Medulla oblongata (tissue), 1 donor: Measurements from ENCODE around the gene BCR.

Experiments
- DNase-seq: peaks from one replicate; pipeline ENCODE4 v3.0.0-alpha.2; 2015; ENCODE audit errors: extremely low spot score

BCR gene

DNA sequence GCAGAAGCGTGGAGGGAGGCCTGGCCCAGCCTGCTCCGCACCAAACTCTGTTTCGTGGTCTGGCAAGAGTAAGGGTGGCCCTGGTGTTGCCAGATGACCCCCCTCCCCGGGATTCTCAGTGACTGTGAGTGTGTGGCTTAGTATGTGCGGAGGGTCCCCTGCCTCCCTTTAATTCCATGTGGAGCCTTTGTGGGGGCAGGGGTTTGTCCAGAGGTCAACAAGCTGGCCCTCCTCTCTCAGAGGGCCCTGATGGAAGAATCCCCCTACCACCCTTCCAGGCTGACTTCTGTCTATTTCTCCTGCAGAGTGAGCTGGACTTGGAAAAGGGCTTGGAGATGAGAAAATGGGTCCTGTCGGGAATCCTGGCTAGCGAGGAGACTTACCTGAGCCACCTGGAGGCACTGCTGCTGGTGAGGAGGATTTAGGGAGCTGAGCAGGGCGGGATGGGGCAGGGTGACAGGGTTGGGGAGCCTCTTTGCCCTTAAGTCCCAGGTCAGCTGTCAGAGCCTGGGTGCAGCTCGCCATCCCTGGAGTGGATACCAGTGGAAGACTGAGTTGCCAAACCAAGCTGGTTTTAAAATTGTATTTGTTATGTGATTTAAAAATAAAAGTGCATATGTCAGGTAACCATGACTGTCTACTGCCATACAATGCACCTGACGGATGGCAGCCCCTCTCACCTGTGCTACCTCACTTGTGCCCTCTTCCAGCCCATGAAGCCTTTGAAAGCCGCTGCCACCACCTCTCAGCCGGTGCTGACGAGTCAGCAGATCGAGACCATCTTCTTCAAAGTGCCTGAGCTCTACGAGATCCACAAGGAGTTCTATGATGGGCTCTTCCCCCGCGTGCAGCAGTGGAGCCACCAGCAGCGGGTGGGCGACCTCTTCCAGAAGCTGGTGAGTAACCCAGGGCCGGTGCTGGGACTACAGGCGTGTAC lies 80.6 kb downstream of the BCR start:
- no peak for DNase-seq

DNA sequence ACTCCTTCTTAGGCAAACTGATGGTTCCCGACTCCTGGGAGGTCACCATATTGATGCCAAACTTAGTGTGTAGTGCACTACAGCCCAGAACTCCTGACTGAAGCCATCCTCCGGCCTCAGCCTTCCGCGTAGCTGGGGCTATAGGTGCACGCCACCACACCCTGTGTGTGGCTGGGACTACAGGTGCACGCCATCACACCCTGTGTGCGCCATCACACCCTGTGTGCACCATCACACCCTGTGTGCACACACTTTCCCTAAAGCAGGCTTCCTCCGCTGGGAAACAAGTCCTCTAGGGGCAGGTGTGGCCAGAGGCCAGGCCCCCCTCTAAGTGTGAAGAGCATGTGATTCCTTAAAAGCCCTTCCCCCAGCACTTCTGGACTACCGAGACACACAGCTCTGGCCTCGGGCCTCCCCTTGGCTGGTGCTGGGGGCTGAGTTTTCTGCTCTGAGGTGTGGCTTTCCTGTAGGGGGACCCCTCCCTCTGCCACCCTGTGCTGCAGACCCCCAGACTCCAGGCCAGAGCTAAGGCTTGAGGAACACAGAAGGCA lies 81.7 kb downstream of the BCR start:
- no peak for DNase-seq

DNA sequence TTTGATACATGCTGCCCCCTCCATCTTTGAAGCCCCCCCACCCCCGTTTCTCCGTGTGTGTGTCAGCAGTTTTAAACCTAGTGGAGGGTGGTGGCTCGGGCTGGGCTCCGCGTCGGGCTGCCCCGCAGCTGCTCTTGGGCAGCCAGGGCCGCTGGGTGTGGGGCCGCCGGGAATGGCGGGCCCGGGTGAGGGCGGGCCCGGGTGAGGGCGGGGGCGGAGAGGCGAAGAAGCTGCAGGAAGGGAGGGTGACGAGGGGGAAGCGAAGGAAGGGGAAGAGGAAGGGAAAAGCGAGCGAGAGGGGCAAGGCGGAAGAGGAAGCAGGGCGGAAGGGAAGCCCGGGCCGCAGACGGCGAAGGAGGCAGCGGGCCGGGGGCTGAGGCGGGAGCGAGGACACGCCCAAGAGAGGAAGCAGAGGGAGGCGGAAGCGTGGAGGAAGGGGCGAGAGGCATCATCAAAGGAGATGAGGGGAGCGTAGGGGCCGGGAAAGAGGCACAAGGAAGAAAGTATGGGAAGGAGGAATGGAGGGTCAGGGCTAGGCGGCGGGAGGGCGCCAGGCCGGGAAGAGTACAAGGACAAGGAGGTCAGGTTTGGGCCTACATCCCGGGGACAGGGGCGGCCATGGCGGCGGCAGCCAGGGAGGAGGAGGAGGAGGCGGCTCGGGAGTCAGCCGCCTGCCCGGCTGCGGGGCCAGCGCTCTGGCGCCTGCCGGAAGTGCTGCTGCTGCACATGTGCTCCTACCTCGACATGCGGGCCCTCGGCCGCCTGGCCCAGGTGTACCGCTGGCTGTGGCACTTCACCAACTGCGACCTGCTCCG lies 82.4 kb downstream of the BCR start:
- DNase-seq: no peak

DNA sequence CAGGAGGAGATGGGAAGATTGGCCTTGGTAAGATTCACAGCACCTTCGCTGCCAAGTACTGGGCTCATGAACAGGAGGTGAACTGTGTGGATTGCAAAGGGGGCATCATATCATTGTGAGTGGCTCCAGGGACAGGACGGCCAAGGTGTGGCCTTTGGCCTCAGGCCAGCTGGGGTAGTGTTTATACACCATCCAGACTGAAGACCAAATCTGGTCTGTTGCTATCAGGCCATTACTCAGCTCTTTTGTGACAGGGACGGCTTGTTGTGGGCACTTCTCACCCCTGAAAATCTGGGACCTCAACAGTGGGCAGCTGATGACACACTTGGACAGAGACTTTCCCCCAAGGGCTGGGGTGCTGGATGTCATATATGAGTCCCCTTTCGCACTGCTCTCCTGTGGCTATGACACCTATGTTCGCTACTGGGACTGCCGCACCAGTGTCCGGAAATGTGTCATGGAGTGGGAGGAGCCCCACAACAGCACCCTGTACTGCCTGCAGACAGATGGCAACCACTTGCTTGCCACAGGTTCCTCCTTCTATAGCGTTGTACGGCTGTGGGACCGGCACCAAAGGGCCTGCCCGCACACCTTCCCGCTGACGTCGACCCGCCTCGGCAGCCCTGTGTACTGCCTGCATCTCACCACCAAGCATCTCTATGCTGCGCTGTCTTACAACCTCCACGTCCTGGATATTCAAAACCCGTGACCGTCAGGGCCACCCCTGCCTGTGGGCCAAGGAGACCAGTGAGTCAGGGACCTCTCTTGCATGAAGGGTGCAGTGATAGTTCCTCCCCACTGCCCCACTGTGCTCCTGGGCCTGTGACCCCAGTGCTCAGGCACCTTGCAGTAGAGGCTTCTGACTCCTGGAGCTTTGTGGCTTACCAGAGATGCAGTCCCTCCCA lies 83.6 kb downstream of the BCR start:
- no peak for DNase-seq

DNA sequence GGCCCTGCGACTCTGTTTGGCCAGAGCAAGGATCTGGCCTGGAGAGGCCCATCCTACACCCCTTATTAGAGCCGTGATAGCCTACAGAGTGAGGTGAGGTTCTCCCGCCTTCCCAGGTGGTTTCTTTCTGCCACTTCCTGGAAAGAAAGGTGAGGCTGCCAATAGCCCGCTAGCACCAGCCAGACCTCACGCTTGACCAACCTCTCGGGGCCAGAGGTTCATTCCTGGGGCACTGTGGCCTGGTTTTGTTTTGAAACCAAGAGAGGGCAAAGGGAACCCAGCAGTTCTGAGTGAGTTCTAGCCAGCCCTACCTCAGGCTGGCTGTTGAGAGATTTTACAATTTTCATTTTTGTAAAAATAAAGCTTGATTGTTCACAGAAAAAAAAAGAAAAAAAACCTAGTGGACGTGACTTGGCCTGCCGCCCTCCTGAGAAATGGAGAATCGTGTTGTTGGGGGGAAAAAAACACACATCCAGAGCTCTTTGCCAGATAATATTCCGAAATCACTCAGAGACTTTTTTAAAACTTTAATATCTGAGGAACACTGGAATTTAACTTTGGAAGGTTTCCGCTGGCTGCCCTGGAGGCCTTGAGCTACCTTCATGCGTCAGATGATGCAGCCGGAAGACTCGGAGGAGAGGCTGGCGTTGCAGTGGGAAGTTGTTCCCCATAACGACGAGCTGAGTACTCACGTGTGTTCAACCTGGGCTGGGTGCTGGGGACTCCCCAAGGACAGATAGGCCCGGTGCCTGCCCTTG lies 84.5 kb downstream of the BCR start:
- no peak for DNase-seq

DNA sequence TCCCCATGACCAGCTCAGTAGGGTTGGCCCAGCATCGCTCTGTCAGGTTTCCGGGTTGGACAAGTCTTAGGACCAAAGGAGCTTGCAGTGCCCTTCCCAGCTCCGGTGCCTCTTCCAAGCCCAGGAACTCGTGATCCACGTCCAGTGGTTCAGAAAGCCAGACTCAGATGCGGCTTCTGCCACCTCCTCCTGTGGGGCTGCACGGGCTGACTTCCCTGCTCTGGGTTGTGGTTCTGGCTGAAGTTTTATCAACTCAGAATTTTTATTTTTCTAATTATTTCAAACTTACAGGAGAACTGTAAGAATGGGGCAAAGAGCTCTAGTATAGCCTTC lies 85.0 kb downstream of the BCR start:
- no peak for DNase-seq

DNA sequence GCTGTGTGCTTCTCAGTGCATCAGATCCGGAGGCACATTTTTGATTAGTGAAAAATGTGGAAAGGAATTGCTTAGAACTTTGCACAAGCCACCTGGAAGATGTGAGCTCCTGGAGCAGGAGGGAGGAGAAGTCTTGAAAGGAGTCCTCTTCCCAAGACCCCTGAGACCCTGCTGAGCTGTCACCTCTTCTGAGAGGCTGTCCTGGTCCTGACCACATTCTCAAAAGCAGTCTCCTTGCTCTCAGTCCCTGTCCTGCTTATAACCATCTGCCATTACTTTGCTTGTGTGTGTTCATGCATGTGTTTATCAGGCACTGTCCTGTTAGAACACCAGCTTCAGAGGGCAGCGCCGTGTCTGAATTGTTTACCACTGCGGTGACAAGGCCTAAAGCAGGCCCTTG lies 86.5 kb downstream of the BCR start:
- DNase-seq: no peak

DNA sequence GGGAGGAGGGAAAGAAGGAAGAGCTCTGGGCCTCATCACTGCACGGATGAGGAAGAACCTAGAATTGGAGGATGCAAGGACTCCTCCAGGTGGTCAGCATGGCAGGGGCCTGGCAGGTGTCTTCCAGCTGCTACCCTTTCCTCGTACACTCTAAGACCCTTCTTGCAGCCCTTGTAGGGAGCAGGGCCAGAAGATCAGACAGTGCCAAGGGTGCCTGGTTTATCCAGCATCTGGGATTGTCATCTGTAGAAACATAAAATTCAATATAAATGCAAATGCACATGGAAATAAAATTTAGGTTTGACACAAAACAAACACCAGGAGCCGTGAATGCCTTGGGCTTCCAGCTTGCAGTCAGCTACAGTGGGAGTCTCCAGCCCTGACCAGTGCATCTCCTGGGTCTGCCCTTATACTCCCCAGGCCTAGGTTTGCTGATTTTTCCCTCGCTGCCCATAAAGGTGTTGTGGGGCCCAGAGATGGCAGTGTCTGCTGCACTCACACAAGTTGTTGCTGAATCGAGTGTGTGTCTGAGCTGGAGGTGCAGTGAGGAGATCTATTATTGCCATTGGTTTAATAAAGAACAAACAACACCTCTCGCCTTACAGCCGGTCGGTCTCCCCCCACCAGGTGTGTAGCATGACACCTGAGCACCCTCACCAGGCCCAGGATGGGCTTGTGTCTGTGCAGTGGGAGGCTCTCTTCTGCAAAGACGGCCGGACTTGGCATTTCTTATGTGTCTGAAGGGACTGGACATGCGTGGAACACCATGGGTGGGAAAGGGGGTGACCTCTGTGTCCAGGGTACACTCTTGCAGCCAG lies 87.1 kb downstream of the BCR start:
- DNase-seq: no peak

DNA sequence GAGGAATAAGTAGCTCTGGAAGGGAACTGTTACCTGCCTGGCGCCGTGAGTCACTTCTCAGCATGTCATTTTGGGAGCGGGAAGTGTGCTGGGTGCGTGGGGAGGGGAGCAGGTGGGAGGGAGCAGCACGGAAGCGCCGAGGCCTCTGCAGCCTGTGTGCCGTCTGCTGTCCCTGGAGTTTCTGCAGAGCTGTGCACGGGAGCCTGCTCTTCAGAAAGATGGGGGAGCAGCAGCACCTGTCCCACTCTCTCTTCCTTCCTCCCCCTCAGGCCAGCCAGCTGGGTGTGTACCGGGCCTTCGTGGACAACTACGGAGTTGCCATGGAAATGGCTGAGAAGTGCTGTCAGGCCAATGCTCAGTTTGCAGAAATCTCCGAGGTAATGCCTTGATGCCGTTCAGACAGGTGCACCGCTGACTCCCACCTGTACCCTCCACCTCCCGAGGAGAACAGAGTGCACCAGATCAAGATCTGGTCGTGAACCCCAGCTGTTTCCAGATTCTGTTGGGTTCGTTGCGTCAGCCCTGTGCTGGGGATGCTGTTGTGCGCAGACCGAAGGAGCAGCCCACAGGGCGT lies 87.9 kb downstream of the BCR start:
- no peak for DNase-seq

DNA sequence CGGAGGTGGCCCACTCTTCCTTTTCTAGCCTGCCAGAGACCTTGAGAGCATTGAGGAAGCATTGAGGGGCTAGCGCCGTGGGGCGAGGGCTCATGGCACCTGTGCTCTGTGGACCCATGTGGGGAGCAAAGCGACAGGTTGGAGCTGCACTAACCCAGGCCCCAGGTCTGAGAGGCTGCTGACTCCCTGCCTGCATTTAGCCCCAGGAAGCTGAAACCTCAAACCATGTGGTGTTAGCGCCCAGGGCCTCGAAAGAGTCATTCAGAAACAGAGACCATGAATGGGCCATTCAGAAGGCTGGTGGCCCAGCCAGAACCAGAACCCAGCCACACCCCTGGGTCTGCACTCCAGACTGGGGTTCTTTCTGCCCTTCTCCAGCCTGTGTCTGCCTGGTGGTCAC lies 88.6 kb downstream of the BCR start:
- DNase-seq: no peak

DNA sequence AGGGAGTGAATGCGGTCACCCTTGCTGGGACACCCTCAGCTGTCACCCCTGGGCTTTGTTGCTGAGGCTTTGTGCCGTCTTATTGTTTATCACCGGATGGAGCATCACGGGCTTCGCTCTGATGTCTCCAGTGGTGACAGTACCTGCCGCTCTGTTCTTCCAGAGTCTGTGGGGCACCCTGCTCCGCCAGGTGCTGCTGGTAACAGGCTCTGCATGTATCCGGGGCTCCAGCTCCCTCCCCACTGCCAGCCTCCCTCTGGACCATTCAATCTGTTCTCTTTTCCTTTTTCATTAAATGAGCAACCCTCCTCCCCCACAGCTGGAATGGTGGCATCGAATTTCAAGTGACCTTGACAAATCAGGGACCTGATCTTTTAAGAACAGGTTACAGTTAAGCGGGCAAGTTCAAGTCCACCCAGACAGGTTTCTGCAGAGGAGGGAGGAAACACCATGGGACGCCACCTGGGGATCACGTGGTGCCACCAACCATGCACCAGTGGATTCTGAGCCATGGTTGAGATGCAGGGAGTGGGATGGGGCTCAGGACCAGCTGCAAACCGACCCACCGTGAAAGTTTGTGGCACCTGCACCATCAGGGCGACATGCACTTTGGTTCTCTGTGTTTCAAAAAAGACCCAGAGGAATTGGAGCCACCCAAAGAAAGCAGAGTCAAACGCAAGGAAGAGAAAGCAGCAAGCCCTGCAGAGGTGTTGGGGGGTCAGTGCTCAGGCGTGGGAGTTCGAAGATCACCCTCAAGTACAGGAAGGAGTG lies 89.3 kb downstream of the BCR start:
- DNase-seq: no peak

DNA sequence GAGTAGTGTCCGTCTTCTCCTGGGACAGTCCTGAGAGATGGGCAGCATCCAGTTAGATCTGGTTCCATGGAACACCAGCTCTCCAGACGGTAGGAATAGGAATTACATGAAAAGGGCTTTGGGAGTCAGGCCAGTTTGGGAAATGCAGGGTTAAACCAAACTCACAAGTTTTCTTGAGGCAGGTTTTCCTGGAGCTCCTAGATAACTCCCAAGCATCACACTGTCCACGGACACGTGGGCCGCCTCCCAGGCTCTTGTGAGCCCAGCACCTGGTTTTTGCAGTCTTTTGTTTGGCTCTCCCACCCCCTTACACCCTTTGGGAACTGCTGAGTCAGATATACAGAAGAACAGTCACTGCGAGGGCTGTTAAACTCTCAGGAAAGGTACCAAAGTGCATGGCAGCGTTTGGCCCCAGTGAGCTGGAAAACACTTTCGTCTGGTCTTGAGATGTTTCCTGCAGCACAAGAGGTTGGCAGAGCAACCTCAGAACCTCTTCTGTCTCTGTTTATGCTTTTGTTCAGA lies 90.0 kb downstream of the BCR start:
- DNase-seq: peak; percentile 68

DNA sequence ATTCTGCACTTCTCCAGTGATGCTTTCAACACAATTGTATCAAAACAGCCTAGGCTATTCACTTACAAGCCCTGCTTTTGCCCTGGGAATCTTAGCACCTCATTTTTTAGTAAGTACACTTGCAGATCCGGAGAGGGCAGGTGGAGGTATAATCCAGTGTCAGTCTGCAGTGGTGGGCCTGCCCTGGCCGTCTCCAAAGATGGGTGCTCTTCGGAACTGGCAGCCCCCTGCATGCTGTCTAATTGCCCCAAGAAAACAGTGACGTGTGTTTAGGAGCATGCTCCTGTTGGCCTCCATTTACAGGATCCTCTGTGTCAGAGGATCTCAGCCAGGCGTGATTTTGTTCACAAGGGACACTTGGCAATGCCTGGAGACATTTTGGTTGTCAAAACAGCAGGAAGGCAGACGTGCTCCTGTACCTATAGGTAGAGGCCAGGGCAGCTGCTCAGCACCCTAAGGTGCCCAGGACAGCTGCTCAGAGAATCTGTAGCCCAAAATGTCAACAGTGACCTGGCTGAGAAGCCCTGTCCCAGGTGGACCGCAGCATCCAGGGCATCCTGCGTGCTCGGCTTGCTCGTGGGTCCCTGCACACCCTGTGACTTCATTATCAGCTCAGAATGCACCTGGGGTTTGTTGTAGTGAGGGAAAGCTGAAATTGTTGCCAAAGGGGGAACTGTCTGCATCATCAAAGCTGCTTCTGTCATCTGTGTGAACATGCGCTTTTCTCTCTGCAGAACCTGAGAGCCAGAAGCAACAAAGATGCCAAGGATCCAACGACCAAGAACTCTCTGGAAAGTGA lies 90.7 kb downstream of the BCR start:
- DNase-seq: no peak

DNA sequence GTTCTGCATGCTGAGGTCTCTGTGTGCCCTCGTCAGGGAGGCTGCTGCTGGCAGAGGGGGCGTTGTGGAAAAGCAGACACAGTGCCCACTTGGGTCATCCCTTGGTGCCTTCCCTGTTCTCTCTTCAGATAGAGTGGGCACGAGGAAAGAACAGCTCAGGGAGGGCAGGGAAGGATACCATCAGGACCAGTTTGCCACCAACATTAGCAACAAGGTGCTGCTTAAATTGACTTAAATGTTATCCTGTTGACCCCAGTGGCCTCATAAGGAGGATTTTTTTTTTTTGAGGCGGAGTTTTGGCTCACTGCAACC lies 91.2 kb downstream of the BCR start:
- DNase-seq: no peak

DNA sequence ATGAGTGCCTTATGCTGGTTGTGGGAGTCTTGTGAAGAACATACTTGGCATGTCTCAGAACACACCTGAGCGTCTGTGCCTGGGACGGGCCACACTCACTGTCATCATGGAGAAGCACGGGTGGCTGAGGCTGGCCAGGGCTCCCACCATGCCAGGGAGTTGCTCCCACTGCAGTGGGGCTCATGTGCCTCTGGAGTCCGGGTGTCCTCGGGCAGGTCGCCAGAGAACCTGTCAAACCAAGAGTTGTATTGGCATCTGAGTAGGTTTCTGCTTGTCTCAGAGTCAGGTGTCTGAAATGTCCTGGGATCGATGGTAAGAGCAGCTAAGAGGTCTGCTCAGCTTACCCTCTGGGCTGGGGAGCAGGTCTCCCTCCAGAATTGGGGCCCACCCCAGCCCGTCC lies 92.1 kb downstream of the BCR start:
- no peak for DNase-seq

DNA sequence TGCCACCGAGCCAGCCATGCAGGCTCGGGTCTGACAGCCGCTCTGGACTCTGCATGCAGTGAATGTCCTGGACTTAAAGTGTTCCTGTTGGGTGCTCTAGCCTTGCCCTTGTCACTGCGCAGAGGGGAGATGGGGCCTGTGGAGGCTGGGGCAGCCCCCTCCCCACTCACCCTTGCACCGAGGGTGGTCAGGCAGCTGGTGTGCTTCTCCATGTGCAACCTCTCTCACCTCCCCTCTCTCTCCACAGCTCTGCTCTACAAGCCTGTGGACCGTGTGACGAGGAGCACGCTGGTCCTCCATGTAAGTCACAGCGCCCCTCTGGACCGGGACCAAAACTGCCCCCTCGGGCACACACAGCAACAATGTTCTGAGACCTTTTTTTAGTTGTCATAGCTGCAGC lies 92.5 kb downstream of the BCR start:
- DNase-seq: no peak

DNA sequence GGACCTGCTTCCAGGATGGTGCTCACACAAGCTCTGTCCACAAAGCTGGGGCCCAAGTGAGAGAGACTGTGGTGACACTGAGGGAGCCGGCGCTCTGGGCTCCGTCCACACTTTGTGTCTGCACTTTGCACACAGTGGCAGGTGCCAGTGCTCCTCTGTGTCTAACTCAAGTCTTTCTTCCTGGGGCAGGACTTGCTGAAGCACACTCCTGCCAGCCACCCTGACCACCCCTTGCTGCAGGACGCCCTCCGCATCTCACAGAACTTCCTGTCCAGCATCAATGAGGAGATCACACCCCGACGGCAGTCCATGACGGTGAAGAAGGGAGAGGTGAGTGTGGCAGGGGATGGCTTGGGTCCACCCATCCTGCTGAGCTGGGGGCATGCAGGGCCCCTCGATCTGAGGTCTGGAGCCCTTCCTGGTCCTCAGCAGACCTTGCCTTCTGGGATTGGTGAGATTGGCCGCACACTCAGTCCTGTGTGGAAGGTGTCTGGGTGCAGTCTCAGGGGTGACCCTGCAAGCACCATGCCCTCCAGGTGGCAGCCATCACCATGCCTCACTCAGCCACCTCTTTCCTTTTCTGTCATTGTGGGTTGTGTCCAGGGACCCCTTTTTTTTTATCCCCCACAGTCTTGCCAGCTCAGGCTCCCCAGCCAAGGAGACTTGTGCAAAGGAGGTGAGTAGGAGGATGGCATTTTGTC lies 93.3 kb downstream of the BCR start:
- no peak for DNase-seq

DNA sequence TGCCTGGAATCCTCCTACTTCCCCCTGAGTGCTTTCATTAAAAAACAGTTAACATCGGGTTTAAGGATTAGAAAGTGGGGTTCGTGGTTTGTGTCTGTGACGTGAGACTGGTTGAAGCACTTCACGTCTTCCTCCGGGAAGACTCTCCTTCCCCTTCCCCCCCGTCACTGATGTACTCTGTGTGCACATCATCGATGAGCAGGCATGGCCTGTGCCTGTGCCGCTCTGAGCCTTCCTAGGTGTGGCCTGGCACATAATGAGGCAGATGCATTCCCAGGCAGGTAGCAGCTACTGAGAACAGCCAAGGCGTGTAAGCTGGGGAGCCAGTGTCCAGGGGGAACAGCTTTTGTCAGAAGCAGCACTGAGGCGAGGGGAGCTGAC lies 93.8 kb downstream of the BCR start:
- no peak for DNase-seq
